ENCODE measurements around the gene POLR3E. TPM values are rescaled to one million over a fixed set of nuclear protein-coding genes. Genes with fewer than 3 reads are reported as not detected.

POLR3E gene
- total RNA-seq, 1 experiment from 2014 or later, result 95.2 TPM

DNA sequence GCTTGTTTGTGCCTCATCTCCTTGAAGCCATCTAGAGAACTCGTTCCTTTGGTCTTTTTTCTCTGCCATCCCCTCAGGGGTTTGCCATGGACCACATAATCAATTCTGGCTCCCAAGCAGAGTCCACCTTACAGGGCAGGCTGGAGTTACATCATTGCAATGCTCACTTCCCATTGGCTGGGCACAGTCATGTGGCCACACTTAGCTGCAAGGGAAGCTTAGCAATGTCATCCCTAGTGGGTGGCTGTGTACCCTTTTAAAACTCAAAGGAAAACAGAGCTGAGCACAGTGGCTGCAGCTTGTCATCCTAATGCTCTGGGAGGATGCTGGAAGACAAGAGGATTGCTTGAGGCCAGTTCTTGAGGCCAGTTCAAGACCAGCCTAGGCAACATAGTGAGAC is 41.9 kb upstream of the POLR3E start:
- Mint-ChIP-seq H3K27ac (ENCODE audit: unreplicated experiment) (no peak overlapping the region), H3K36me3 (ENCODE audit: insufficient read depth, unreplicated experiment) (peaks cover 38% of the 10 kb centered on the region), H3K9me3 (ENCODE audit: low read depth, unreplicated experiment) (peaks cover 2% of the 10 kb centered on the region), H3K4me1 (ENCODE audit: low read depth, unreplicated experiment) (no peaks in the 10 kb centered on the region), H3K4me3 (ENCODE audit: low read depth, unreplicated experiment) (no peak overlapping the region), H3K27me3 (ENCODE audit: unreplicated experiment) (no peaks in the 10 kb centered on the region)
- DNase-seq, result no peak
- CTCF ChIA-PET, result no interaction called here
- intact Hi-C loops (cut with micrococcal nuclease; ENCODE audit: unreplicated experiment), result no loop called here
- TF ChIP-seq, protein P1, sequence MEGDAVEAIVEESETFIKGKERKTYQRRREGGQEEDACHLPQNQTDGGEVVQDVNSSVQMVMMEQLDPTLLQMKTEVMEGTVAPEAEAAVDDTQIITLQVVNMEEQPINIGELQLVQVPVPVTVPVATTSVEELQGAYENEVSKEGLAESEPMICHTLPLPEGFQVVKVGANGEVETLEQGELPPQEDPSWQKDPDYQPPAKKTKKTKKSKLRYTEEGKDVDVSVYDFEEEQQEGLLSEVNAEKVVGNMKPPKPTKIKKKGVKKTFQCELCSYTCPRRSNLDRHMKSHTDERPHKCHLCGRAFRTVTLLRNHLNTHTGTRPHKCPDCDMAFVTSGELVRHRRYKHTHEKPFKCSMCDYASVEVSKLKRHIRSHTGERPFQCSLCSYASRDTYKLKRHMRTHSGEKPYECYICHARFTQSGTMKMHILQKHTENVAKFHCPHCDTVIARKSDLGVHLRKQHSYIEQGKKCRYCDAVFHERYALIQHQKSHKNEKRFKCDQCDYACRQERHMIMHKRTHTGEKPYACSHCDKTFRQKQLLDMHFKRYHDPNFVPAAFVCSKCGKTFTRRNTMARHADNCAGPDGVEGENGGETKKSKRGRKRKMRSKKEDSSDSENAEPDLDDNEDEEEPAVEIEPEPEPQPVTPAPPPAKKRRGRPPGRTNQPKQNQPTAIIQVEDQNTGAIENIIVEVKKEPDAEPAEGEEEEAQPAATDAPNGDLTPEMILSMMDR (IDR thresholded peaks at IDR 0.05; ENCODE audit: unreplicated experiment), result no peak
- no TSS peak for BruUV-seq (replicated peaks)

DNA sequence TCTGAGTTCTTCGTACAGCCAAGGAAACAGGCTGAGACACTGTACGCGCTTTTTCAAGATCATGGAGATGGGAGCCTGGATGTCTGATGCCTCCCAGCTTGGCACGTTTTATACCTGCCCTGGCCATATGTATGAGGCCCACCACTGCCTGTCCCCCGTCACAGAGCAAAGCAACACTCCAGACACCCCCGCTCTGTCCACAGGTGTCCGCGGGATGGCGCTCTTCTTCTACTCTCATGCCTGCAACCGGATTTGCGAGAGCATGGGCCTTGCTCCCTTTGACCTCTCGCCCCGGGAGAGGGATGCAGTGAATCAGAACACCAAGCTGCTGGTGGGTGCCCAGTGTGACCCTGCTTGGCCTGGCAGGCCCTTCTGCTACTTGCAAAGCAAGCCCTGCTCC is 39.8 kb upstream of the POLR3E start:
- Mint-ChIP-seq H3K4me3 (ENCODE audit: low read depth, unreplicated experiment) (no peak overlapping the region), H3K27ac (ENCODE audit: unreplicated experiment) (no peak overlapping the region), H3K9me3 (ENCODE audit: low read depth, unreplicated experiment) (peaks cover 2% of the 10 kb centered on the region), H3K36me3 (ENCODE audit: insufficient read depth, unreplicated experiment) (peaks cover 26% of the 10 kb centered on the region), H3K4me1 (ENCODE audit: low read depth, unreplicated experiment) (no peaks in the 10 kb centered on the region), H3K27me3 (ENCODE audit: unreplicated experiment) (no peaks in the 10 kb centered on the region)
- DNase-seq, result no peak
- BruUV-seq (replicated peaks), result no TSS peak
- TF ChIP-seq, protein P1 (IDR thresholded peaks at IDR 0.05; ENCODE audit: unreplicated experiment), result no peak
- CTCF ChIA-PET, result interaction anchor here (0.6 kb wide), 1 partner anchor 9 kb away, joined by 5 read pairs; no protein-coding TSS in a partner anchor
- intact Hi-C loops (cut with micrococcal nuclease; ENCODE audit: unreplicated experiment), result no loop called here

DNA sequence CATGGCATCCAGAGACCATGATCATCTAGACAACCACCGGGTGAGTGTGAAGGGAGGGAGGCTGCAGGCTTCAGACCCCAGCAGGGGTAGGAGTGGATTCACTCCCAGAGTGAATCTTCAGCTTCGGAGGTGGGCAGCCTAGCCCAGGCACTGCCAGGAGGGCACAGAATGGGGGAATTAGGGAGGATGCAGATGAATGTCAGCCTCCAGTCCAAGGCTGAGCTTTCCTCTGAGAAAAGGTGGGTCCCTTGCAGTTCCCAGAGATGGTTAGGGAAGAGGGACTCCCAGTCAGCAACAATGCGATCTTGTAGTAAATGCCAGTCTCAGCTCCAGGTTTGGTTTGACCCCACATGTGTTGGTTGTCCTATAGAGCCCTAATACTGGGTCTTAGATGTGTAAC is 36.7 kb upstream of the POLR3E start:
- Mint-ChIP-seq H3K27ac (ENCODE audit: unreplicated experiment) (no peak overlapping the region), H3K9me3 (ENCODE audit: low read depth, unreplicated experiment) (no peaks in the 10 kb centered on the region), H3K36me3 (ENCODE audit: insufficient read depth, unreplicated experiment) (peaks cover 32% of the 10 kb centered on the region), H3K4me1 (ENCODE audit: low read depth, unreplicated experiment) (no peaks in the 10 kb centered on the region), H3K4me3 (ENCODE audit: low read depth, unreplicated experiment) (no peak overlapping the region), H3K27me3 (ENCODE audit: unreplicated experiment) (no peaks in the 10 kb centered on the region)
- TF ChIP-seq, protein P1 (IDR thresholded peaks at IDR 0.05; ENCODE audit: unreplicated experiment), result no peak
- intact Hi-C loops (cut with micrococcal nuclease; ENCODE audit: unreplicated experiment), result no loop called here
- CTCF ChIA-PET, result no interaction called here
- no peak for DNase-seq
- no TSS peak for BruUV-seq (replicated peaks)

DNA sequence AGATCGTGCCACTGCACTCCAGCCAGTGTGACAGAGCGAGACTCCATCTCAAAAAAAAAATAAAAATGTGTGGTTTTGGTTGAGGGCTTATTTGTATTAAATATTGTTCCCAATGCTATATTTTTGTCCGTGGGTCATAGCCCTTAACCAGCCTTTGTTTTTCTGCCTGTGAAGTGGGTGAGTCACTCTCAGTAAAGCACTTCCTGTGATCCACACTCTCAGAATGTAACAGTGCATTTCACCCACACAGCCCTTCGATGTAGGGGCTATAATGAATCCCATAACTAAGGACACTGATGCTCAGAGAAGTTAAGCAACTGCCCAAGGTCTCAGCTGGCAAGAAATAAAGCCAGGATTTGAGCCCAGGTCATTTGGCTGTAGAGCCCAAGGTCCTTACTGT is 34.7 kb upstream of the POLR3E start:
- CTCF ChIA-PET, result interaction anchor here (0.6 kb wide), 1 partner anchor 59 kb away, joined by 3 read pairs; no protein-coding TSS in a partner anchor
- H3K4me3 Mint-ChIP-seq (ENCODE audit: low read depth, unreplicated experiment), result no peak overlapping the region
- intact Hi-C loops (cut with micrococcal nuclease; ENCODE audit: unreplicated experiment), result no loop called here
- no peaks in the 10 kb centered on the region for H3K27me3 Mint-ChIP-seq (ENCODE audit: unreplicated experiment)
- no peak for DNase-seq
- H3K27ac Mint-ChIP-seq (ENCODE audit: unreplicated experiment), result no peak overlapping the region
- no TSS peak for BruUV-seq (replicated peaks)
- no peaks in the 10 kb centered on the region for H3K4me1 Mint-ChIP-seq (ENCODE audit: low read depth, unreplicated experiment)
- TF ChIP-seq, protein P1 (IDR thresholded peaks at IDR 0.05; ENCODE audit: unreplicated experiment), result no peak
- H3K36me3 Mint-ChIP-seq (ENCODE audit: insufficient read depth, unreplicated experiment), result peaks cover 34% of the 10 kb centered on the region
- no peaks in the 10 kb centered on the region for H3K9me3 Mint-ChIP-seq (ENCODE audit: low read depth, unreplicated experiment)

Data from Calu3 (cell line).